H9 (cell line): Measurements from ENCODE around the gene MYBBP1A. TPM values are rescaled to one million over a fixed set of nuclear protein-coding genes. Genes with fewer than 3 reads are reported as not detected.

Experiments used
- DNase-seq: peaks from one replicate; pipeline ENCODE4 v3.0.0-alpha.2; 2017
- H2AFZ ChIP-seq: one replicate; pipeline ENCODE4 v1.6.1; 2013; ENCODE audit warnings: mild to moderate bottlenecking, low read length, control low read depth, moderate library complexity
- H2AK5ac ChIP-seq: 2 replicates; pipeline ENCODE4 v1.6.1; 2013; ENCODE audit warnings: low read length, control low read depth, mixed read lengths; ENCODE audit not compliant: insufficient read length
- H2BK120ac ChIP-seq: one replicate; pipeline ENCODE4 v1.6.1; 2013; ENCODE audit warnings: low read depth, mild to moderate bottlenecking, low read length, control low read depth, inconsistent platforms; ENCODE audit not compliant: poor library complexity, severe bottlenecking
- H2BK12ac ChIP-seq: 2 replicates; pipeline ENCODE4 v1.6.1; 2013; ENCODE audit warnings: low read length, control low read depth, mixed read lengths, low read depth; ENCODE audit not compliant: insufficient read length
- H2BK15ac ChIP-seq: 2 replicates; pipeline ENCODE4 v1.6.1; 2013; ENCODE audit warnings: low read depth, low read length, control low read depth
- H2BK20ac ChIP-seq: one replicate; pipeline ENCODE4 v1.6.1; 2013; ENCODE audit warnings: low read depth, mild to moderate bottlenecking, low read length, control low read depth, inconsistent platforms; ENCODE audit not compliant: poor library complexity, severe bottlenecking
- H2BK5ac ChIP-seq: 2 replicates; pipeline ENCODE4 v1.6.1; 2013; ENCODE audit warnings: low read length, control low read depth, mixed read lengths; ENCODE audit not compliant: insufficient read length
- H3K14ac ChIP-seq: 2 replicates; pipeline ENCODE4 v1.6.1; 2013; ENCODE audit warnings: low read length, control low read depth; ENCODE audit not compliant: insufficient read depth
- H3K18ac ChIP-seq: 2 replicates; pipeline ENCODE4 v1.6.1; 2013; ENCODE audit warnings: low read depth, mild to moderate bottlenecking, mixed read lengths, low read length, control low read depth; ENCODE audit not compliant: insufficient read length
- H3K23ac ChIP-seq: 2 replicates; pipeline ENCODE4 v1.6.1; 2013; ENCODE audit warnings: low read length, control low read depth, mixed read lengths, low read depth; ENCODE audit not compliant: insufficient read length
- H3K23me2 ChIP-seq: 2 replicates; pipeline ENCODE4 v1.6.1; 2013; ENCODE audit warnings: low read depth, mild to moderate bottlenecking, mixed read lengths, low read length, control low read depth; ENCODE audit not compliant: insufficient read length, poor library complexity, severe bottlenecking
- H3K27ac ChIP-seq: 2 replicates; pipeline ENCODE4 v1.5.1; 2013; ENCODE audit warnings: low read length, control low read depth, mixed read lengths, low read depth; ENCODE audit not compliant: insufficient read length
- H3K27me3 ChIP-seq: 2 replicates; pipeline ENCODE4 v1.6.1; 2013; ENCODE audit warnings: low read length, control low read depth, inconsistent platforms; ENCODE audit not compliant: insufficient read depth
- H3K4ac ChIP-seq: 2 replicates; pipeline ENCODE4 v1.6.1; 2013; ENCODE audit warnings: low read depth, mild to moderate bottlenecking, control low read depth, inconsistent platforms, low read length, moderate library complexity
- H3K4me1 ChIP-seq: 2 replicates; pipeline ENCODE4 v1.6.1; 2013; ENCODE audit warnings: low read length, control low read depth, inconsistent platforms; ENCODE audit not compliant: insufficient read depth
- H3K4me2 ChIP-seq: 2 replicates; pipeline ENCODE4 v1.6.1; 2013; ENCODE audit warnings: low read length, control low read depth, mixed read lengths; ENCODE audit not compliant: insufficient read length, insufficient read depth
- H3K56ac ChIP-seq: 2 replicates; pipeline ENCODE4 v1.6.1; 2013; ENCODE audit warnings: low read depth, mild to moderate bottlenecking, mixed read lengths, low read length, control low read depth; ENCODE audit not compliant: insufficient read length
- H3K79me1 ChIP-seq: 2 replicates; pipeline ENCODE4 v1.6.1; 2013; ENCODE audit warnings: low read depth, mild to moderate bottlenecking, moderate library complexity, low read length, control low read depth, inconsistent platforms; ENCODE audit not compliant: insufficient read depth, poor library complexity, severe bottlenecking
- H3K79me2 ChIP-seq: 2 replicates; pipeline ENCODE4 v1.6.1; 2013; ENCODE audit warnings: low read length, control low read depth, inconsistent platforms; ENCODE audit not compliant: insufficient read depth
- H3K9ac ChIP-seq: 2 replicates; pipeline ENCODE4 v1.6.1; 2013; ENCODE audit warnings: low read length, control low read depth, mixed read lengths; ENCODE audit not compliant: insufficient read length; ENCODE audit errors: extremely low read depth
- H3K9me3 ChIP-seq: one replicate; pipeline ENCODE4 v1.6.1; 2013; ENCODE audit warnings: low read depth, low read length, inconsistent platforms; ENCODE audit not compliant: control insufficient read depth
- H3T11ph ChIP-seq: one replicate; pipeline ENCODE4 v1.6.1; 2013; ENCODE audit warnings: mild to moderate bottlenecking, low read length, control low read depth, inconsistent platforms
- H4K20me1 ChIP-seq: one replicate; pipeline ENCODE4 v1.6.1; 2013; ENCODE audit not compliant: control insufficient read depth, insufficient read length, insufficient read depth
- H4K5ac ChIP-seq: 2 replicates; pipeline ENCODE4 v1.6.1; 2013; ENCODE audit warnings: low read depth, mild to moderate bottlenecking, mixed read lengths, low read length, control low read depth; ENCODE audit not compliant: insufficient read length
- H4K8ac ChIP-seq: replicated peaks from 2 replicates; pipeline ENCODE4 v1.6.1; 2013; ENCODE audit warnings: low read length, control low read depth, mixed read lengths, low read depth; ENCODE audit not compliant: insufficient read length
- H4K91ac ChIP-seq: 2 replicates; pipeline ENCODE4 v1.6.1; 2013; ENCODE audit warnings: low read depth, mild to moderate bottlenecking, moderate library complexity, mixed read lengths, low read length, control low read depth; ENCODE audit not compliant: insufficient read length
- H3K27ac Mint-ChIP-seq, 3 experiments: 2 replicates in 2 of 3; 3 replicates in 1 of 3; pipeline ENCODE4 v1.8.0; 2020 to 2021; ENCODE audit warnings: mixed read lengths in 3 of 3, mild to moderate bottlenecking in 1 of 3, moderate library complexity in 1 of 3
- H3K27me3 Mint-ChIP-seq: 2 replicates; pipeline ENCODE4 v1.8.0; 2021; ENCODE audit warnings: low read depth, mild to moderate bottlenecking, moderate library complexity, mixed read lengths
- H3K36me3 Mint-ChIP-seq, 3 experiments: 2 replicates in 2 of 3; 3 replicates in 1 of 3; pipeline ENCODE4 v1.8.0; 2020 to 2021; ENCODE audit warnings: low read depth in 3 of 3, mixed read lengths in 3 of 3; ENCODE audit not compliant: insufficient read depth in 1 of 3
- H3K4me1 Mint-ChIP-seq, 2 experiments: 2 replicates each; pipeline ENCODE4 v1.8.0; 2020; ENCODE audit warnings: mixed read lengths in 2 of 2
- H3K4me3 Mint-ChIP-seq, 2 experiments: 2 replicates in 1 of 2; 3 replicates in 1 of 2; pipeline ENCODE4 v1.8.0; 2020 to 2021; ENCODE audit warnings: mild to moderate bottlenecking in 2 of 2, mixed read lengths in 2 of 2, moderate library complexity in 1 of 2
- H3K9me3 Mint-ChIP-seq, 2 experiments: 2 replicates in 1 of 2; 3 replicates in 1 of 2; pipeline ENCODE4 v1.8.0; 2020; ENCODE audit warnings: mild to moderate bottlenecking in 2 of 2, mixed read lengths in 2 of 2, moderate library complexity in 1 of 2
- WGBS: extraction: QIAGEN DNeasy Blood & Tissue Kit; methylation state at CpG from one replicate; pipeline ENCODE4 v1.1.7; 2013; ENCODE audit warnings: missing lambda C conversion rate, low lambda C conversion rate, mixed read lengths; ENCODE audit not compliant: insufficient read length; ENCODE audit errors: extremely low coverage; 5-methylcytosine and 5-hydroxymethylcytosine counted together
- total RNA-seq: library from RNA; stranded (reverse); gene quantifications from 2 replicates; pipeline ENCODE4 v1.2.1, GENCODE V29; 2021
- TF ChIP-seq, protein P1 (sequence below): fragments of 200-600 bp; sonication (generic); conservative IDR thresholded peaks from 3 replicates; pipeline ENCODE4 v1.8.0; 2021; ENCODE audit warnings: antibody characterized with exemption, mild to moderate bottlenecking

Gene MYBBP1A
- total RNA-seq, 1 experiment from 2014 or later, result 181 TPM

DNA sequence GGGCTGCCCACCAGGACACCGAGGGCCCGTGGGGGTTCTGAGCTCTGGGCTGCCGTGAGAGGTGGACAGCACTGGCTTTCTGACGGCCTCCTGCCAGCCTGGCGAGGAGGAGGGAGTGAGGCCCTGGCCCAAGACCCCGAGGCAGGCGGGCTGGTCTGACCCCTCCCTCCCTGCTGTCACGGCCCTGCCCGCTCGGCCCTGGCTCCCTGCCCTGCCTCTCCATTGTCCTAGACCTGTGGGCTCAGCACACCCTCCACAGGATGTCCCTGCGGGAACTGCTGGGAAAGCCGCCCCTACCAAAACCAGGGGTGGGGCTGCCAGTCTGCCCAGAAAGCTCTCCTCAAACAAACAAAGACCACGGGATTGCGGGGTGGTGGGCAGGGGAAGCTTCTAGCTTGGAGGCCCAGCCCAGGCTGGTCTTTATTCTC lies 35.8 kb downstream of the MYBBP1A start:
- no peak overlapping the region for H3K4me3 Mint-ChIP-seq
- H2AFZ ChIP-seq, result no peak overlapping the region
- no CpG with 5 or more reads among the region's 14 CpGs for WGBS
- H3K4me2 ChIP-seq, result no peak overlapping the region
- peaks cover 3 to 18% of the 10 kb centered on the region in 2 experiments; a peak in 3 of 4 replicates for H3K4me1 Mint-ChIP-seq
- H3K27me3 Mint-ChIP-seq, result peaks cover 52% of the 10 kb centered on the region
- H3K27ac ChIP-seq, result no peak overlapping the region
- H2BK12ac ChIP-seq, result no peak overlapping the region
- no peaks in the 10 kb centered on the region for H4K20me1 ChIP-seq
- H3K27me3 ChIP-seq, result no peaks in the 10 kb centered on the region
- H4K8ac ChIP-seq, result no peak overlapping the region
- H3K79me2 ChIP-seq, result no peaks in the 10 kb centered on the region
- H3K14ac ChIP-seq, result no peak overlapping the region; the same call in 1 of the 2 replicates
- no peaks in the 10 kb centered on the region for H3K9me3 ChIP-seq
- no peaks in the 10 kb centered on the region for H3K36me3 Mint-ChIP-seq
- H2BK15ac ChIP-seq, result no peak overlapping the region
- no peak for DNase-seq
- no peak overlapping the region for H4K5ac ChIP-seq
- H3K4me1 ChIP-seq, result no peaks in the 10 kb centered on the region
- TF ChIP-seq, protein P1, sequence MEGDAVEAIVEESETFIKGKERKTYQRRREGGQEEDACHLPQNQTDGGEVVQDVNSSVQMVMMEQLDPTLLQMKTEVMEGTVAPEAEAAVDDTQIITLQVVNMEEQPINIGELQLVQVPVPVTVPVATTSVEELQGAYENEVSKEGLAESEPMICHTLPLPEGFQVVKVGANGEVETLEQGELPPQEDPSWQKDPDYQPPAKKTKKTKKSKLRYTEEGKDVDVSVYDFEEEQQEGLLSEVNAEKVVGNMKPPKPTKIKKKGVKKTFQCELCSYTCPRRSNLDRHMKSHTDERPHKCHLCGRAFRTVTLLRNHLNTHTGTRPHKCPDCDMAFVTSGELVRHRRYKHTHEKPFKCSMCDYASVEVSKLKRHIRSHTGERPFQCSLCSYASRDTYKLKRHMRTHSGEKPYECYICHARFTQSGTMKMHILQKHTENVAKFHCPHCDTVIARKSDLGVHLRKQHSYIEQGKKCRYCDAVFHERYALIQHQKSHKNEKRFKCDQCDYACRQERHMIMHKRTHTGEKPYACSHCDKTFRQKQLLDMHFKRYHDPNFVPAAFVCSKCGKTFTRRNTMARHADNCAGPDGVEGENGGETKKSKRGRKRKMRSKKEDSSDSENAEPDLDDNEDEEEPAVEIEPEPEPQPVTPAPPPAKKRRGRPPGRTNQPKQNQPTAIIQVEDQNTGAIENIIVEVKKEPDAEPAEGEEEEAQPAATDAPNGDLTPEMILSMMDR, result no peak
- H3K9ac ChIP-seq, result no peak overlapping the region
- H3T11ph ChIP-seq, result no peak overlapping the region
- no peak overlapping the region for H3K27ac Mint-ChIP-seq
- H3K18ac ChIP-seq, result no peak overlapping the region
- H2BK20ac ChIP-seq, result no peak overlapping the region
- no peak overlapping the region for H3K56ac ChIP-seq
- H3K4ac ChIP-seq, result no peak overlapping the region
- no peak overlapping the region for H2AK5ac ChIP-seq
- H2BK120ac ChIP-seq, result no peak overlapping the region
- H3K79me1 ChIP-seq, result no peaks in the 10 kb centered on the region
- no peak overlapping the region for H2BK5ac ChIP-seq
- no peaks in the 10 kb centered on the region for H3K23me2 ChIP-seq
- no peak overlapping the region for H4K91ac ChIP-seq
- H3K23ac ChIP-seq, result no peak overlapping the region
- no peaks in the 10 kb centered on the region for H3K9me3 Mint-ChIP-seq
